MM.1S (cell line): Measurements from ENCODE around the gene SHBG.
A peak's percentile ranks its signal among the peaks of the same experiment; 100 is the strongest.

Experiments used
- DNase-seq: peaks from one replicate; pipeline ENCODE4 v3.0.0-alpha.2; 2015
- H2AFZ ChIP-seq: fragments of 300-600 bp; sonication (generic); 2 replicates; pipeline ENCODE4 v1.6.0; 2016; ENCODE audit warnings: antibody characterized with exemption, low read length
- H3F3A ChIP-seq: fragments of 300-600 bp; sonication (generic); 2 replicates; pipeline ENCODE4 v1.6.1; 2016; ENCODE audit warnings: mild to moderate bottlenecking, antibody characterized with exemption, low read length, moderate library complexity, mixed read lengths; ENCODE audit not compliant: insufficient read depth
- H3K27ac ChIP-seq: fragments of 300-600 bp; sonication (generic); 2 replicates; pipeline ENCODE4 v1.5.1; 2016; ENCODE audit warnings: mild to moderate bottlenecking, low read length
- H3K27me3 ChIP-seq: fragments of 300-600 bp; sonication (generic); replicated peaks from 2 replicates; pipeline ENCODE4 v1.6.0; 2016; ENCODE audit warnings: low read length; ENCODE audit not compliant: insufficient read depth
- H3K36me3 ChIP-seq: fragments of 300-600 bp; sonication (generic); replicated peaks from 2 replicates; pipeline ENCODE4 v1.6.1; 2016; ENCODE audit warnings: mild to moderate bottlenecking, low read length, mixed read lengths; ENCODE audit not compliant: insufficient read depth
- H3K4me1 ChIP-seq: fragments of 300-600 bp; sonication (generic); 2 replicates; pipeline ENCODE4 v1.6.1; 2016; ENCODE audit warnings: low read length, mixed read lengths
- H3K4me2 ChIP-seq: fragments of 300-600 bp; sonication (generic); 2 replicates; pipeline ENCODE4 v1.6.0; 2016; ENCODE audit warnings: low read depth, low read length
- H3K4me3 ChIP-seq: fragments of 300-600 bp; sonication (generic); 2 replicates; pipeline ENCODE4 v1.5.1; 2016; ENCODE audit warnings: low read length, mixed read lengths
- H3K79me2 ChIP-seq: fragments of 300-600 bp; sonication (generic); 2 replicates; pipeline ENCODE4 v1.6.1; 2016; ENCODE audit warnings: mixed run types, low read length, mixed read lengths
- H3K9ac ChIP-seq: fragments of 300-600 bp; sonication (generic); 2 replicates; pipeline ENCODE4 v1.6.1; 2016; ENCODE audit warnings: low read length, mixed read lengths
- H3K9me2 ChIP-seq: fragments of 300-600 bp; sonication (generic); replicated peaks from 2 replicates; pipeline ENCODE4 v1.6.1; 2016; ENCODE audit warnings: mild to moderate bottlenecking, low read length, mixed read lengths; ENCODE audit not compliant: insufficient read depth
- H3K9me3 ChIP-seq: fragments of 300-600 bp; sonication (generic); replicated peaks from 2 replicates; pipeline ENCODE4 v1.6.1; 2016; ENCODE audit warnings: mild to moderate bottlenecking, low read length, mixed read lengths; ENCODE audit not compliant: insufficient read depth
- H4K20me1 ChIP-seq: fragments of 300-600 bp; sonication (generic); 2 replicates; pipeline ENCODE4 v1.6.1; 2016; ENCODE audit warnings: mild to moderate bottlenecking, low read length, moderate library complexity, mixed read lengths; ENCODE audit not compliant: insufficient read depth
- CTCF ChIP-seq: fragments of 300-600 bp; sonication (generic); IDR thresholded peaks from 2 replicates; pipeline ENCODE4 v1.5.1; 2016; ENCODE audit warnings: antibody characterized with exemption, low read length, mixed read lengths
- EZH2 ChIP-seq: fragments of 300-600 bp; sonication (generic); optimal IDR thresholded peaks from 2 replicates; pipeline ENCODE3; 2017; ENCODE audit warnings: low read depth, mild to moderate bottlenecking, antibody characterized with exemption, low read length, mixed read lengths
- EZH2phosphoT487 ChIP-seq: fragments of 300-600 bp; sonication (generic); IDR thresholded peaks from 2 replicates; pipeline ENCODE4 v1.6.1; 2018; ENCODE audit warnings: antibody characterized with exemption, low read length

SHBG gene

DNA sequence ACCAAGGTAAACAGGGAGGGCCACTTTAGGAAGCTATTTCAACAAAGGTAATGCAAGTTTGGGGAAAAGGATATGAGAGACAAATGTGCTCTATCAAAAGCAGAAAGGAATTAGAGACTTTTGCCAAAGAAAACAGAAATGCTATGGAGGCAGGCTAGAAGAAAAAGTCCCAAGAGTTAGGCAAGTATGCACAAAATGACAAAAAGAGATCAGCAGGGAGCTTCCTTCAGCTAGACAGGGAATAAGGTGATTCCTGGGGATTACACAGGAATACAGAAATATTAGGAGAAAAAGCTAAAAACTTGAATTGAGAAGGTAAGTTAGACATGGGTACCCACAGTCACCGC is 17.7 kb upstream of the SHBG start:
- Histone ChIP-seq H3K9me2 (no peaks in the 10 kb centered on the region), H3K27me3 (no peaks in the 10 kb centered on the region), H3K4me2 (no peak overlapping the region), H3F3A (no peaks in the 10 kb centered on the region), H3K79me2 (peaks cover 47% of the 10 kb centered on the region), H2AFZ (no peak overlapping the region), H3K9me3 (no peaks in the 10 kb centered on the region), H3K27ac (no peak overlapping the region), H3K4me3 (no peak overlapping the region), H3K9ac (no peak overlapping the region), H3K36me3 (no peaks in the 10 kb centered on the region), H4K20me1 (no peaks in the 10 kb centered on the region), H3K4me1 (0 out of 2 replicates have a peak, but pooled peaks cover 7% of the 10 kb centered on the region)
- TF ChIP-seq EZH2phosphoT487 (no peak), CTCF (no peak), EZH2 (no peak)
- DNase-seq, result no peak

- Histone ChIP-seq H3K9ac (peak overlapping the region; percentile 63), H3F3A (no peaks in the 10 kb centered on the region), H4K20me1 (no peaks in the 10 kb centered on the region), H2AFZ (peak overlapping the region; percentile 35; the same call in 1 of the 2 replicates), H3K4me3 (peak overlapping the region; percentile 76), H3K79me2 (peaks cover 42% of the 10 kb centered on the region), H3K27ac (peak overlapping the region; percentile 16; the same call in 1 of the 2 replicates), H3K9me2 (no peaks in the 10 kb centered on the region), H3K27me3 (no peaks in the 10 kb centered on the region), H3K4me1 (0 out of 2 replicates have a peak, but pooled peaks cover 7% of the 10 kb centered on the region), H3K9me3 (no peaks in the 10 kb centered on the region), H3K36me3 (no peaks in the 10 kb centered on the region), H3K4me2 (peak overlapping the region; percentile 81)
- DNase-seq, result peak; percentile 11
- TF ChIP-seq EZH2phosphoT487 (no peak), EZH2 (no peak), CTCF (0 out of 2 replicates have a peak, but pooled peaks have one; percentile 9)
These were observed 16.0 kb upstream of the SHBG start for GRCh38 chr17:7613769-7614424.

GRCh38 chr17:7614425-7615264 is 15.3 kb upstream of the SHBG start, which contains the start of gene FXR2:
Gene FXR2, minus strand, starts transcription at chr17:7614897. Its CDS starts 365 bp downstream, at chr17:7614532.
- peak; percentile 99 for DNase-seq
- Histone ChIP-seq H3K9me2 (no peaks in the 10 kb centered on the region), H3K36me3 (no peaks in the 10 kb centered on the region), H2AFZ (peak within 1 kb of the TSS; percentile 66; the same call in 1 of the 2 replicates), H3K4me3 (peak within 1 kb of the TSS; percentile 76), H3F3A (no peaks in the 10 kb centered on the region), H3K27me3 (no peaks in the 10 kb centered on the region), H3K9ac (peak within 1 kb of the TSS; percentile 63), H4K20me1 (no peaks in the 10 kb centered on the region), H3K9me3 (no peaks in the 10 kb centered on the region), H3K4me1 (0 out of 2 replicates have a peak, but pooled peaks cover 7% of the 10 kb centered on the region), H3K27ac (peak within 1 kb of the TSS; percentile 69; the same call in 1 of the 2 replicates), H3K4me2 (peak within 1 kb of the TSS; percentile 81), H3K79me2 (peaks cover 42% of the 10 kb centered on the region)
- no peak for TF ChIP-seq EZH2phosphoT487
- peak; percentile 49 for TF ChIP-seq CTCF
- TF ChIP-seq EZH2, result no peak
